Subcutaneous adipose tissue (tissue), 4 donors: ENCODE results near the gene TCP10L. TPM values are rescaled to one million over a fixed set of nuclear protein-coding genes. Genes with fewer than 3 reads are reported as not detected.

Source experiments
- total RNA-seq, 4 donors: library from RNA; depleted of rRNA; stranded (reverse); fragments of >200 nt; gene quantifications; one replicate each; pipeline ENCODE4 v1.1.0, GENCODE V29; 2016
- TF ChIP-seq, protein P1 (sequence below): fragments of 450-650 bp; IDR thresholded peaks from one replicate; pipeline ENCODE4 v1.5.1; 2016; ENCODE audit warnings: low read depth, mild to moderate bottlenecking, control low read depth, antibody characterized with exemption, moderate library complexity

The TCP10L gene
- total RNA-seq, 4 donors from 2014 or later = not detected

- TF ChIP-seq, protein P1, sequence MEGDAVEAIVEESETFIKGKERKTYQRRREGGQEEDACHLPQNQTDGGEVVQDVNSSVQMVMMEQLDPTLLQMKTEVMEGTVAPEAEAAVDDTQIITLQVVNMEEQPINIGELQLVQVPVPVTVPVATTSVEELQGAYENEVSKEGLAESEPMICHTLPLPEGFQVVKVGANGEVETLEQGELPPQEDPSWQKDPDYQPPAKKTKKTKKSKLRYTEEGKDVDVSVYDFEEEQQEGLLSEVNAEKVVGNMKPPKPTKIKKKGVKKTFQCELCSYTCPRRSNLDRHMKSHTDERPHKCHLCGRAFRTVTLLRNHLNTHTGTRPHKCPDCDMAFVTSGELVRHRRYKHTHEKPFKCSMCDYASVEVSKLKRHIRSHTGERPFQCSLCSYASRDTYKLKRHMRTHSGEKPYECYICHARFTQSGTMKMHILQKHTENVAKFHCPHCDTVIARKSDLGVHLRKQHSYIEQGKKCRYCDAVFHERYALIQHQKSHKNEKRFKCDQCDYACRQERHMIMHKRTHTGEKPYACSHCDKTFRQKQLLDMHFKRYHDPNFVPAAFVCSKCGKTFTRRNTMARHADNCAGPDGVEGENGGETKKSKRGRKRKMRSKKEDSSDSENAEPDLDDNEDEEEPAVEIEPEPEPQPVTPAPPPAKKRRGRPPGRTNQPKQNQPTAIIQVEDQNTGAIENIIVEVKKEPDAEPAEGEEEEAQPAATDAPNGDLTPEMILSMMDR = no peak
Measured at GRCh38 chr21:32547018-32547417, 38.3 kb downstream of the TCP10L start.

DNA sequence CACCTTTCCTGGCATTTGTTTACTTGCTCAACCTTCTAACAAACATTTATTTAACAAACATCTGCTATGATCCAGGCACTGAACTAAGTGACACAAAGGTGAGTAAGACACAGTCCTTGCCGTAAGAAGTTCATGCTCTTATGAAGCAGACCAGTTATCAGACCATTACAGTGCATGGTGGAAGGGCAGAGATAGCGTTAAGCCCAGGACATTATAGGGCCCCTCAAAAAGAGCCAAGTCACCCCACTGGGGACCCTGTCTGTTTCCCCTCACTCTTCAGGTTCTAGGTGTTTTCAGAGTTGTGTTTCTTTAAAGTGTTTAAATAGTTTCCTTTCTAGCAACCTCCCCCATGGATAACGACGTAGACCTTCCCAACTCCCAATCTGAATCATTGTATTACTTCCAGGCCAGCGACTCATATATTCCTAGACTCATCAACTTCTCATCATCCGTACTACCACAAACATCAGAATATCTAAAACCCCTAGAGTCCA, 39.3 kb downstream of the TCP10L start:
- TF ChIP-seq, protein P1 = no peak

DNA sequence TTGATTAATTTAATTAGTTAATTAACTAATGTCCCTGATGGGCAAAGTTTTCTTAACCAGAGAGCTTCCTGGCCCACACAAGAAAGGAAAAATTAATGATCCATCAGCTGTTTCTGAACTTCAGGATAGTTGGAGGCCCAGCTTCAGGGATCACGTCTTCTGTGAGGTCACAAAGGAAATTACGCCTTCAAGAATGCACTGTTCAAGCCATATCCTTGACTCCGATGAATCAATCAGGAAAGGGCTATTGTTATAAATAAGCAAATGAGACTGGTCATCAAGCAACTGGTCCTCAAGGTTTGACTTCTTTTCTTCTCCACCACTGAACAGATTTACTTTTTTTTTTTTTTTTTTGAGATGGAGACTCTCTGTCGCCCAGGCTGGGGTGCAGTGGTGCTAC, 40.6 kb downstream of the TCP10L start:
- TF ChIP-seq, protein P1 = no peak

GRCh38 chr21:32543975-32544374, 41.3 kb downstream of the TCP10L start:
- TF ChIP-seq, protein P1 = no peak

GRCh38 chr21:32539378-32539777, 45.9 kb downstream of the TCP10L start:
- TF ChIP-seq, protein P1 = no peak

GRCh38 chr21:32538147-32538792, 47.1 kb downstream of the TCP10L start:
- TF ChIP-seq, protein P1 = no peak

GRCh38 chr21:32537569-32537881, 47.8 kb downstream of the TCP10L start:
- TF ChIP-seq, protein P1 = no peak
